ENCODE measurements around the gene SELENOK.

Gene SELENOK

DNA sequence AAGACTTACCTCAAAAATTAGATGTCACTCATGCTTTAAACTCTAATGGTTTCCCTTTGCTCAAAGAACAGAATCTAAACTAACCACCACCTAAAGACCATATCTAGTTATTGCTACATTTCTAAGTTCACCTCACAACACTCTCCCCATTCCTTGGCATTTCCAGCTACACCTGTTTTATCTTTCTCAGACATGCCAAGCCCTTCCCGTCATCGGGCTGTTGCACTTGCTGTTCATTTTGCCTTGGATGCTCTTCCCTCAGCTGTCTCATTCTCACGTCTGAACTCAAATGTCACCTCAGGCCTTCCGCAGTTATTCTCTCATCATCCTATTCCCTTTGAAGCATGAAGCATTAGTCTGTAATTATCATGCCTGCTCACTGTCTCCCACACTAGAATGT is 8.7 kb downstream of the SELENOK start:
- DNase-seq (ENCODE audit: low read depth in 2 of 2), result no peak

DNA sequence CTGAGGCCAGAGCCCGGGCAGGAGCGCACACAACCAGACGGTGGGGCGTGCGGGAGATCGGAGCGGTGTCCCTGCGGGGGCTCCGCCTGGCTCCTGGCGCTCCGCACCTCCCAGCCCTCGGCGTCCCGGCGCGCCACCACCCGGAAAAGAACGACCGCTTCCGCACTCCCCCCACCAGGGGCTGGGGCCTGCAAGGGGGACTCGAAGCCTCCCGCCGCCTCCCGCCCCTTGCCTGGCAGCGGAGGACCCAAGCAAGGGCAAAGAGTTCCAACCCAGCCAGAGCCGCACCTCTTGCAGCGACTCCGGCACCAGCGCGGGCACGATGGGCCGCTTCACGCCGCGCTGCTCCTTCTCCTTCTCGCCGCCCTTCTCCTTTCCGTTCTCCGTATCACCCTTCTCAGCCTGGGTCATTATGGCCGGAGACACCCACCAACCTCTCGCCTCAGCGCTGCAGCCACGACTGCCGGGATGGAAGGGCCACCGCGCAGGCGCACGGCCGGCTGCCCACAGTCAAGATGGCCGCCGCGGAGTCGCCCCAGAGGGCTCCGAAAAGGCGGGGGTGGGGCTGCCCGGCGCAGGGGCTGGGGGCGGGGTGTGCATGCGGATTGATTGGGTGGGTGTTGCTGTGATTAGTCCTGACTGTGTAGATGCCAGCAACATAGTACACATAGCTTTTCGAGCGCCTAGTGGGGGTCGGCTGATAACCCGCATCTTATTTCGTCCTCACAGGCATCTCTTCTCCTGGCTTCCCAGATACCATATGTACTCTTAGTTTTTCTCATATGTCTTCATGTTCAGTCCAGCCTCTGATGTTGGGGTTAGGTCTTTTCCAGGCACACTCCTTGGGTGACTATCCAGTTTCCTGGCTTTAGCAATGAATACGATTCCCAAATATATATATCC is 9.7 kb downstream of the SELENOK start, which contains the start of gene ACTR8:
TSS of gene ACTR8 (minus strand) at position 462 of the 903 bp plus-strand sequence. CDS start at position 411, 51 bp downstream.
- DNase-seq (ENCODE audit: low read depth in 2 of 2), result peak; percentile 67 to 80

DNA sequence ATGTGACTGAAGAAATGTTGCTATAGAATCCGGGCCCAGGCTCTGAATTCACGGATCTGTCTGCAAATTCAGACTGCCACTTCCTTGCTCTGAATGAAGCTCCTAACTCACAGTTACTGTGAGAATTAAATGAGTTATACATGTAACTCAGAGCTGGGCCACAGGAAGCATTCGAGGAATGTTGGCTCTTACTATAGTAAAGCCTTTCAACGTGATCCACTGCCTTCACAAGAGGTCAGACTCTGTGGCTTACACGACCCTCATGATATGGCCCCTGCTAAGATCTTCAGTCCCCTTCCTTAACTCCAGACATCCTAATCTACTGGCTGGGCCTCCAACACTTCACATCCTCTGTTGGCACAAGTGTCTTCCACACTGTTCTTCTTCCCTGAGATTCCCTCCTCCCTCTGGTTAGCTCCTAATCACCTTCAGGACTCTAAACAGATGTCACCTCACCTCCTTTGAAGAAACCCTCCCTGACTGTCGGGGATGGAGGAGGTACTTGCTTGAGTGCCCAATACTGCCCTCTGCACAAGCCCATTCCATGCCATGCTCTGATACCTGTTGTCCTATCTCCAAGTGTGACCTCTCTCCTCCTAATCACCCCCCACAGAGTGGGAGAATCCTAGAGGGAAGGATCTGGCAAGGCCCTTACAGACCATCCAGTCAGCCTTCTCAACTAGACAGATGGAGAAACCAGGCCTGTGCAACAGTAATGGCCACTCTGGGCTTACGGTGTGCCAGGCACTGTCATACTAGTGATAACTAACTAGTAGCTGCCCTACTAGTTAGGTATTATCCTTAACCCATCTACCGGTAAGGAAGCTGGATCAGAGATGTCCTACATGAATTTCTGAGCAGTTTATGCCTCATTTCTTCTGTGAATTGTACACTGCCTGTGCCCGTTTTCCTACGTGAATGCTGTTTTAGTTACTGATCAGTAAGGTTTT is 11.0 kb downstream of the SELENOK start:
- DNase-seq (ENCODE audit: low read depth in 2 of 2), result no peak

DNA sequence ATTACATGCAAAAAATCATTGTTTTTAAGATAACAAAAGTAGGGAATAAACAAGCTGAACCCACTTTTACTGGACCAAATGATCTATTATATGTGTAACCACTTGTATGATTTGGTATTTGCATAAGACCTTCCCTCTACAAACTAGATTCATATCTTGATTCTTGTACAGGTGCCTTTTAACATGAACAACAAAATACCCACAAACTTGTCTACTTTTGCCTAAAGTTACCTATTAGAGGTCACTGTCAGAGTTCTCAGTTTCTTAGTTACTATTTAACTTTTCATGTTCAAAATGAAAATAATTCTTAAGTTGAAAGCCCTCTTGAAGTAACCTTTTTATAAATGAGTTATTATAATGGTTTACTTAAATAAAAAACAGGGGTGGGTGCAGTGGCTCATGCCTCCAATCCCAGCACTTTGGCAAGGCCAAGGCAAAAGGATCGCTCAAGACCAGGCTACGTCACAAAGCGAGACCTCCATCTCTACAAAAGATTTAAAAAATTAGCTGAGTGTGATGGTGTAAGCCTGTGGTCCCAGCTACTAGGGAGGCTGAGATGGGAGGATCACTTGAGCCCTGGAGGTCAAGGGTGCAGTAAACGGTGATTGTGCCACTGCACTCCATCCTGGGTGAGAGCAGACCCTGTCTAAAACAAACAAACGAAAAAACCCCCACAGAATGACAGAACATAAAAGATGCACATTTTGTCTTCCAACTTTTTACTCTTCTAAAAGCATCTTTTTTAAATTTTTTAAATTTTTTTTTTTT is 25.7 kb downstream of the SELENOK start:
- no peak for DNase-seq (ENCODE audit: low read depth in 2 of 2)

DNA sequence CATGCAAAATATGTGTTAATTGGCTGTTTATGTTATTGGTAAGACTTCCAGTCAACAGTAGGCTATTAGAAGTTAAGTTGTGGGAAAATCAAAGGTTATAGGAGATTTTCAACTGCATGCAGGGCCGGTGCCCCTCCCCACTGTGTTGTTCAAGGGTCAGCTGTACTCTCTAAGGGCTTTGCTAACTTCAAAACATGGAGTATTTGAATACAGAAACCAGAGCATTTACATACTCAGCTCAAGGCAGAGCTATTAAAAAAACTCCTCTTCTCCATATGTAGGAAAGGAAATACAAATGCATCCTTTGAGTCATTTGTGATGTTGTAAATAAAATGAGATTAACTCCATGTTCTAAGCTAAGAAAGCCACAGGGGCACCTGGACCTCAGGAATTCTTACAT is 28.5 kb downstream of the SELENOK start:
- no peak for DNase-seq (ENCODE audit: low read depth in 2 of 2)

DNA sequence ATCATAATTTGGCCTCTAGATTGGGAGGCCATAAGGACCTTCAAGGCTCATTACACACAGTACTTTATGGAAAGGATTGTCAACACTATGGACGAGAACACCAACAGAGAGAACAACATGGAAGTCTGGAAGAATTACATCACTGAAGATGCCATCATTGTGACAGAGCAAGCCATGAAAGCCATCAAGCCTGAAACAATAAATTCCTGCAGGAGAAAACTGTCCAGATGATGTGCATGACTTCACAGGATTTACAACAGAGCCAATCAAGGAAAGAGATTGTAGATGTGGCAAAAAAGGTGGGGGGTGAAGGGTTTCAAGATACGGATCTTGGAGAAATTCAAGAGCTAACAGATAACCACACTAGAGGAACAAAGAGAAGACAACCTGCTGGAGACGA is 29.4 kb downstream of the SELENOK start:
- no peak for DNase-seq (ENCODE audit: low read depth in 2 of 2)

DNA sequence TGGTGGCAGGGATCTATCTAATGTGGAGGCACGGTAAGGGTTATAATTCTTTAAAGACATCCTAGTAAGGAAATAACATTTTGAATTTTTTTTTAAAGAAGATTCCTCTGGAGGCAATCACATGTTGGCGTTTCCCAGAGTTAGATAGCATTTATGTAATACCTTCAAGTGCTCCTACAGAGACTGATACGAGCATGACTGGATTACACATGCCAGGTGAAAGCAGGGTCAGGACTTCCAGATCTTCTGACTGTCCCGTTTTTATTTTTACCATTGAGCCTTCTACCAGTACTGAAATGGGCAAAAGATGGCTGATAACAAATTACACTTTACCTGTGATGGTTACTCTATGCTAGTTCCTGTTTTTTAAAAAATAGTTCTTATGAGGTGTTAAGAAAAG is 31.5 kb downstream of the SELENOK start:
- DNase-seq (ENCODE audit: low read depth in 2 of 2), result no peak

DNA sequence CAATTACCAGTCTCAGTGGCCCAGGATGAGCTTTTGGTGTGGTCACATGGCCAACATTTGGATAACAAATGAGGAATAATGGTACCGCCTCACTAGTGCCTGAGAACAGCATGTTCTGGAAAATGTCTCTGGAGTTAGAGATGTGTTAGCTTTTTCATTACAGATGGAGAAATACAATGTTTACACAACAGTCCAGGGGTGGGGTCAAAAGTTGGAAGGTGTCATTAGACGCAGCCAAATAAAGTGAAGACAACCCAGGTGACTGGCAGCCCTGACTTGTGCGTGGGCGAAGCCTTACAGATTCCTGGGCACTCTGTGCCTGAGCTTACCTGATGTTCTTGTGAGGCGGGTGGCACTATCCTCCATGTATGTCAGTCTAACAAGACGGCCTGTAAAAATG is 32.5 kb downstream of the SELENOK start:
- no peak for DNase-seq (ENCODE audit: low read depth in 2 of 2)

DNA sequence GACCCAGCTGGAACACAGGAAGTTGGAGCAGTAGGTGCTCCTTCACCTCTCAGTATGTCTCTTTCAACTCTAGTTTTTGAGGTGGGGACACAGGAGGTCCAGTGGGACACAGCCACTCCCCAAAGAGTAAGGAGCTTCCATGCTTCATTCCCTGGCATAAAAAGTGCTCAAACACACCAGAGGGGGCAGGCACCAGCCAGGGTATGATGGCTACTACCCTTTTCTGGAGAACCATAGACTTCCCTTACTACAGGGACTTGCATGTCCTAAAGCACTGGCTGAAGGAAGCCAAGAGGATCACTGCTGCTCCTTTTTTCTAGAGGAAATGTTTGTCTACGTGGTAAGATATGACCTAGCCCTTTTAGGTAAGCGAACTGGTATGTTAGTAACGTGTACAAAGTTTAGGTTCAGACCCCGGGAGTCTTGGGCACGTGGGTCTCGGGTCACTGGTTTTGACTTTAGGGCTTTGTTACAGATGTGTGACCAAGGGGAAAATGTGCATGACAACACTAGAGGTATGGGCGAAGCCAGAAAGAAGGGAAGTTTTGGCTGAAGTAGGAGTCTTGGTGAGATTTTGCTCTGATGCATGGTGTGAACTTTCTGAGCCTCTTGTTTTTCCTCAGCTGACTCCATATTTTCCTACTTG is 33.4 kb downstream of the SELENOK start:
- no peak for DNase-seq (ENCODE audit: low read depth in 2 of 2)

DNA sequence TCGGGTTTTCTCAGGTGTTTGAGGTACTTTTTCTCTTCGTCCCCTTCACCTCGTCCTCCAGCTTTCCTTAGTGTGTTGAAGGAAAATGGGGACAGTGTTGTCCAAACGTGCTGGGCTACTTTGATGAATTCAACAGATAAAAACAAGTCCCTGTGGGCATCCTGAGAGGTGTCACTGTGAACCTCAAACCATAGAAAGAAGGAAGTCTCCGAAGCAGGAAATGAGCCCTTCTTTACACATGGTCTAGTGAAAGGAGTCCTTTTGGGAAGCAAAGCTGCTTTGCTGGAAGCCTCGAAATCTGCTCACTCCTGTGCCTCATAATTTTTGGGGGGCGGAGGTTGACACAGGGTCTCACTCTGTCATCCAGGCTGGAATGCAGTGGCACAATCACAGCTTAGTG is 34.7 kb downstream of the SELENOK start:
- DNase-seq (ENCODE audit: low read depth in 2 of 2), result no peak

DNA sequence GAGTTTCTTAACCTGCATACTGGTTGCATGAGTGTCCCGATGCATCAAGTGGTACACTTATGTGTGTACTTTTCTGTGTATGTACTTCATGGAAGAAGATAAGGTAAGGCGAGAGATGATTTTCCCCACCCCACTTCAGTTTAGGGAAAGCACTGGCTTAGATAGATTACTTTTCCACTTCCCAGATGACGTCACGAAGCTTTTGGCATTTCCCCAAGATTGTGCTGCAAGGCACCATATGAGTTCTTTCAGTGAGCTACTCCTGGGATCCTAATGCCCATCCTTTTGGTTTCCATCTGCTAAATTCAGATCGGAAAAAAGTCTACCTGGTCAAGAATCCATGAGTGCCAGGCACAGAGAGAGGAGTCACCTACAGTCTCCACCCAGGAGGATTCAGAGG is 40.8 kb downstream of the SELENOK start:
- DNase-seq (ENCODE audit: low read depth in 2 of 2), result no peak

DNA sequence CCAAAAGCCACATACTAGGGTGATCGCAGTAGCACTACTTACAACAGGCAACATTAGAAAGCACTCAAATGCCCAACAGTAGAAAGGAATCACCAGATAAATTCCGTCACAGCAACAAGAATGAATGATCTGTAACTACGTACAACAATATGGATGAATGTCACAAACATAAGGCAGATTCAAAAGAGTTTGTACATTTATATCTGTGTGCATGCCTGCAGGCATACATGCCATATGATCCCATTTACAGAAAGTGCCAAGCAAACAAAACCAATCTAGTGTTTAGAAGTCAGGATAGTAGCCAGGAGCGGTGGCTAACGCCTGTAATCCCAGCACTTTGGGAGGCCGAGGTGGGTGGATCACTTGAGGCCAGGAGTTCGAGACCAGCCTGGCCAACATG is 41.7 kb downstream of the SELENOK start:
- no peak for DNase-seq (ENCODE audit: low read depth in 2 of 2)

DNA sequence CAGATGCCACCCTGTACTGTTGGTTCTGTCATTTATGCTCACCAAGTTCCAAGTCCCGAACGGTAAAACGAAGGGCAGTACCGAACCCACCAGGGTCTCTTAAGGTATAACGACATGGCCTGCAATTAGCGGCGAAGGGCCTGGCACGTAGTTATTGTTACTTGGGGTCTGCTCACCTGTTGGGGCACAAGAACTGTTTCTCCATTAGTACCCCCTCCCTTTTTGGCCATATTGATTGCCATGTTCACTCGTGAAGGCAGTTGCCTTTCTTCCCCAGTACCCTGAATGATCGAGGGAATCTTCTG is 44.9 kb downstream of the SELENOK start:
- no peak for DNase-seq (ENCODE audit: low read depth in 2 of 2)

DNA sequence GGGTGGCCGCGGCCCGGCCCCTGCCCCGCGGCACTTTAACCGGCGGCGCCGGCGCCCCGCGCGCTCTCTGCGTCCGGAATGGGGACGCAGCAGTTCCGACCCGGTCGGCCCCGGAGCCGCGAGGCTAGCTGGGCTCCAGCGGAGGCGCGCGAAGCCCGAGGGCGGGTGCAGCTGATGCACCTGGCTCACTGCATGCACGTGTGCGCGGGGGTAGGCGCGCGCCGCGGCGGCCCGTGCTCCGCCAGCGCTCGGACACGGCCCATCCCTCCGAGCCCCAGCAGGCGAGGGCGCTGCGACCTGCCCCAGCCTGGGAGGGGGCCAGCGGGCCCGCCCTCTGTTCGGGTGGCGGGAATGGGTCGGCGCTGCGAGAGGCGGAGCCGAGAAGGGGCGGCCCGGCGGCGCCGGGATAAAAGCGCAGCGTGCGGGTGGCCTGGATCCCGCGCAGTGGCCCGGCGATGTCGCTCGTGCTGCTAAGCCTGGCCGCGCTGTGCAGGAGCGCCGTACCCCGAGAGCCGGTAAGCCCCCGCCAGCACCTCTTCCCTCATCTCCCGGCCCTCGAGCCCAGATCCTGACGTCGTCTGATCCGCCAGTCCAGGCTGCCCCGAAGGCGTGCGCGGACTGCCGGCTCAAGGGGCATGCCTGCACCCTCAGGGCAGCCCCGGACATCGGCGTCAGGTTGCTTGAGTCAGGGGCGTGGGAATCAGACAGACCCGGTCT is 45.4 kb downstream of the SELENOK start, which contains the start of the genes CHDH and IL17RB:
TSS of gene CHDH (minus strand) at position 286 of the 717 bp plus-strand sequence. CDS start 22,411 bp downstream, outside the sequence.
TSS of gene IL17RB (plus strand) at position 435 of the 717 bp plus-strand sequence. CDS start at position 456, 21 bp downstream.
- DNase-seq (ENCODE audit: low read depth in 2 of 2), result no peak

DNA sequence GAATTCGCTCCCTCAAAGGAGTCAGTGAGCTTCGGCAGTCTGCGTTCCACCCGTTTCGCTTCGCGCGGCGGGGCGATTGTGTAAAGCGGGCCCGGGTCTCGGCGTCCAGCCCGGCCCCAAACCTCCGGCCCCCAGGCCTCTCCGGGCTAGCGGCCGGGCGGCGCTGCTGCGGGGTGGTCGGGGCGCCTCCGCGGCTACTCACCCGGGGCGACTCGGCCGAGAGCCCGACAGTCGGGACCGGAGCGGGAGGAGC is 45.9 kb downstream of the SELENOK start:
- no peak for DNase-seq (ENCODE audit: low read depth in 2 of 2)

DNA sequence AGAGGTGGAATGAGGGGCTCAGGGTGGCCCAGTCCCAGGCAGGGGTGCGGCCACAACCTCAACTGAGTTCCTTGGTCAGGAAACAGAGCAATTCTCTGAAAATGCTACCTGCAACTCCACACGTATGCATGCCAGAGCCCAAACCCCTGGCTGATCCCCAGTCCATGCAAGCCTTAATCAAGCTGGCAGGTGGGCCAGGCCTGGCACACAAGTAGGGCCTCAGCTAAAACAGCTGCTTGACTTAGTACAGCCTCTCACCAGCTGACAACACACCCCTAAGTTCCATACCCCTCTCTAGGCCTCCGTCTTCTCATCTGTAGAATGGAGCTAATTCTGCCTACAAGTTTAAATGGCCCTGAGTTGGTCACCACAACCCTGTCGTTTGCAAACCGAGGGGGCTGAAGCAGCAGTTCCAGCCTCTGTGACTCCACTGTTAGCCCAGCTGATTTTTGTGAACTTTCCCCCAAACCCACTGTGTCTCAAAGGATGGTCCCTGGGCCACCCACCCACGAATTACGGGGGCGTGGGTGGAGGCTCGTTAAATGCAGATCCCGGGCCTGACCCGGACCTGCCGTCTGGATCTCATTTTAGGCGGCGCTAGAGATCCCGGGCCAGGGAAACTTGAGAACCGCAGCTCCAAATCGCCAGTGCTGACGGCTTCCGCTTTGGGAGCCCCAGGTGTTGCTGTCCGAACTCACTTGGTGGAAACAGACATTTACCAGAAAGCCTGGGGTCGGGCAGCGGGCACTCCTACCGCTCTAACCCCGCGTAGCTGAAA is 46.4 kb downstream of the SELENOK start:
- DNase-seq (ENCODE audit: low read depth in 2 of 2), result no peak

DNA sequence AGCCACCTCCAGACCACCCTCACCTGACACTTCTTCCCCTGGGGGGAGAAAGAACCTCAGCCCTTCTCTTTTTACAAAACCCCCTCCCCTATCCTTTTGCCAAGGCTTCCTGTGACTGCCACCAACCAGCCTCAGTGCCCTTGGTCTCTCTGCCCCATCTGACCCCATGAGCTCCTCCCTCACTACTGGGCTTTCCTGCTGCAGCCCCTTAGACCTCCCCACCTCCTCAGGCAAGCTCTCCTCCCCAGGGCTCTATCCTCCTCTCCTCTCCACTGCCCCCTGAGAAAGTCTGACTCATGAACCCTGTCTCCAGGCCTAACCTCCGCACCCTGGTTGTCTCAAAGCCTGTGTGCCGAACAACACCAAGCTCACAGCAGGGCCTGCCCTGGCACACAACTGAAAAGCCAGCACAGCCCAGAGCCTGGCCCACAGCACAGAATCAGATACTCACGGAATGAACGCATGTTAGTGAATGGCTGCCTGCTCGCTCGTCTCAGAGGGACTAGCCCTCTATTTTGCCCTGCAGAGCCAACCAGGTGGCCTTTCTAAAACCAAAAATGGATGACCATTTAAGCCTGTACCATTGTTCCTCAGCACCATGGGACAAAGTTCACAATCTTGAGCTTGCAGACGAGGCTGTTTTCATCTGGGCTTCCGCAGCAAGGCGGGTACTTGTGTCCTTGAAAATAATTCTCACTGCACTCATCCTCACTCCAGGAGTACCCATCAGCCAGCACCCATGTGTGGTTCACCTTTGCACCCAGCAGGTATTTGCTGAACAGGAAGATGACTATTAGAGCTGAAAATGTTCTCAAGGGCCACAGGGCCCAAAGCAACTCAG is 47.2 kb downstream of the SELENOK start:
- no peak for DNase-seq (ENCODE audit: low read depth in 2 of 2)

DNA sequence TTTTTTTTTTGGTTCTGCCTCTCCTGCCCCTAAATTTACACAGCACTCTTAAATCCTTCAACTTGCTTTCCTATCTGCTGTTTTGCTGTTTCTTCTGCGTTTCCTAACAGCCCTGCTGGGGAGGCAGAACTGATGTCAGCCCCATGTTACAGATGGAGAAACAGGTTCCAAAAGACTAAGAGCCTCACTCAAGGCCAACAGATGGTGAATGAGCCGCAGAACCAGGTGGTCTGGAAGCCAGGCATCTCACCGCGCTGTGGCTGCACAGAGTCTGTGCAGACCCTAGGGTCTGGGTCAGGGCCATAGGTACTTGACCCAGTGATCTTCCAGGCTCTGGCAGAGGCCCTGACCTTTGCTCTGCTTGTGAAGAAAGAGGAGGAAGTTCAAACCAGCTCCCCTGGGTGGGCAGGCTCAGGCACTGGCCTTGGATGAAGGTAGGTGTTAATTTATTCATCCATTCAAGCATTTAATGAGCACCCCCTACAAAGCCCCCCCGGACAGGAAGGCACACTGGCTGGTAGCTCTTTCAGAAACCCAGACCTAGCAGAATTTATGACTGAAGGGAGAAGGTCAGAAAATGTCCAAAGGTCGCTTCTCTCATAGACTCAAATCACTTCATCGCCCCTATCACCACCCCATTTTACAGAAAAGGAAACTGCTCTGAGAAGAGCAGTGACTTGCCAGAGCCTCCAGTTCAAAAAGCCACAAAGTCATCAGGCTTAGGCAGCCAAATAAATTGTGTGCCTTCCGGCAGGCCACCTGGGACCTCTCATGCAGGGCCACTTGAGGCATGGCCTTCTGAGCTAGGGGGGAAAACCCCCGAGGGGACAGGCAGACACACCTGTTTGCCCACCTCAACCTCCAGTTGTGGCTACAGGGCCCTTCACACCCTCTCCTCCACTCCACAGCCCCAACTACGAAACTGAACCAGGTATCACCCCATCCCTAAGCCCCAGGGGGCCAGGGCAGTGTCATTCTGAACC is 48.2 kb downstream of the SELENOK start:
- DNase-seq (ENCODE audit: low read depth in 2 of 2), result no peak

Data from stimulated activated CD4-positive, alpha-beta T cell treated with anti-CD3 and anti-CD28 coated beads, Interleukin-1b, Interleukin-23, amount 100 ng/mL, for 1 hour (primary cell).